Upper lobe of left lung (tissue), 6 donors: ENCODE results near the gene PDE1C. TPM values are rescaled to one million over a fixed set of nuclear protein-coding genes. Genes with fewer than 3 reads are reported as not detected.

ENCODE experiments used
- ATAC-seq, 2 donors: fragments of 200-7000 bp; cut with Tn5 transposase; one replicate each; pipeline ENCODE4 v1.9.1; 2022; ENCODE audit warnings: mild to moderate bottlenecking in 2 of 2, moderate library complexity in 2 of 2; ENCODE audit not compliant: low FRiP score in 2 of 2
- DNase-seq, 2 donors: peaks; one replicate each; pipeline ENCODE4 v3.0.0-alpha.2; 2019 to 2020
- H3K27ac ChIP-seq, 4 donors: fragments of 200-600 bp; sonication (generic); one replicate each; pipeline ENCODE4 v1.5.1; 2016 to 2019
- H3K27me3 ChIP-seq, 4 donors: fragments of 200-600 bp; sonication (generic); one replicate each; pipeline ENCODE4 v1.5.1; 2017 to 2019
- H3K36me3 ChIP-seq, 4 donors: fragments of 200-600 bp; sonication (generic); one replicate each; pipeline ENCODE4 v1.5.1; 2016 to 2019
- H3K4me1 ChIP-seq, 4 donors: fragments of 200-600 bp; sonication (generic); one replicate each; pipeline ENCODE4 v1.5.1; 2018 to 2019
- H3K4me3 ChIP-seq, 4 donors: fragments of 200-600 bp; sonication (generic); one replicate each; pipeline ENCODE4 v1.5.1; 2017 to 2019; ENCODE audit warnings: mild to moderate bottlenecking in 2 of 4, moderate library complexity in 1 of 4
- H3K9me3 ChIP-seq, 4 donors: fragments of 200-600 bp; sonication (generic); one replicate each; pipeline ENCODE4 v1.5.1; 2018 to 2019
- CTCF ChIP-seq, 6 experiments: fragments of 450-650 bp in 4 of 6; fragments of 200-600 bp in 2 of 6; sonication (generic) in 2 of 6; IDR thresholded peaks; one replicate each; pipeline ENCODE4 v1.5.1; 2016 to 2019; ENCODE audit warnings: antibody characterized with exemption in 6 of 6
- EP300 ChIP-seq, 4 donors: sonication (generic); formaldehyde crosslinking; IDR thresholded peaks; one replicate each; pipeline ENCODE4 v1.5.1; 2017; ENCODE audit warnings: antibody characterized with exemption in 4 of 4, control low read depth in 2 of 4
- POLR2A ChIP-seq, 4 donors: fragments of 450-650 bp; IDR thresholded peaks; one replicate each; pipeline ENCODE4 v1.5.1; 2016 to 2017; ENCODE audit warnings: antibody characterized with exemption in 4 of 4, mild to moderate bottlenecking in 2 of 4
- POLR2AphosphoS5 ChIP-seq, 2 donors: sonication (generic); formaldehyde crosslinking; IDR thresholded peaks; one replicate each; pipeline ENCODE4 v1.5.1; 2017; ENCODE audit warnings: antibody characterized with exemption in 2 of 2
- WGBS, 2 donors: methylation state at CpG; one replicate each; pipeline ENCODE4 v1.1.5; 2017 to 2018; 5-methylcytosine and 5-hydroxymethylcytosine counted together
- total RNA-seq, 6 donors: library from RNA; depleted of rRNA in 4 of 6; stranded (reverse); fragments of >200 nt in 4 of 6; gene quantifications; one replicate each; pipeline versions ENCODE4 v1.1.0 to v1.2.1, GENCODE V29; 2016 to 2021
- donor health status: DM: no; HTN: no; CAD: no; lungs with moderate emphysema.
- donor health status: DM: no; HTN: yes; CAD: no; lungs with severe emphysema.

Gene PDE1C
- total RNA-seq, 6 donors from 2014 or later = 5.6 to 38.8 (median 11.3) TPM

GRCh38 chr7:32034052-32034451 lies 36.2 kb downstream of the PDE1C start:
- WGBS, 2 donors = 79 to 81% methylated on average over 2 of the region's 2 CpGs
- H3K27ac ChIP-seq = no peak overlapping the region
- no peak overlapping the region for H3K4me3 ChIP-seq
- H3K9me3 ChIP-seq = no peaks in the 10 kb centered on the region
- ATAC-seq (no peak), DNase-seq (no peak)
- H3K27me3 ChIP-seq = no peaks in the 10 kb centered on the region
- H3K36me3 ChIP-seq = no peaks in the 10 kb centered on the region
- no peaks in the 10 kb centered on the region for H3K4me1 ChIP-seq
- TF ChIP-seq EP300 (IDR thresholded peaks at IDR 0.05) = no peak
- TF ChIP-seq CTCF (IDR thresholded peaks at IDR 0.05) = no peak
- no peak for TF ChIP-seq POLR2AphosphoS5 (IDR thresholded peaks at IDR 0.05)
- TF ChIP-seq POLR2A (IDR thresholded peaks at IDR 0.05) = no peak

- TF ChIP-seq EP300 (IDR thresholded peaks at IDR 0.05) (no peak), CTCF (IDR thresholded peaks at IDR 0.05) (no peak), POLR2AphosphoS5 (IDR thresholded peaks at IDR 0.05) (no peak), POLR2A (IDR thresholded peaks at IDR 0.05) (no peak)
- WGBS, 2 donors = 94 to 96% methylated on average over 3 of the region's 3 CpGs
- ATAC-seq = no peak
Measured at GRCh38 chr7:32033006-32033405, 37.2 kb downstream of the PDE1C start.

GRCh38 chr7:32032211-32032610 lies 38.0 kb downstream of the PDE1C start:
- no peaks in the 10 kb centered on the region for H3K27me3 ChIP-seq
- ATAC-seq = no peak
- TF ChIP-seq CTCF (IDR thresholded peaks at IDR 0.05) (no peak), POLR2A (IDR thresholded peaks at IDR 0.05) (no peak), EP300 (IDR thresholded peaks at IDR 0.05) (no peak), POLR2AphosphoS5 (IDR thresholded peaks at IDR 0.05) (no peak)
- 83 to 95% methylated on average over 4 of the region's 4 CpGs for WGBS, 2 donors
- H3K4me1 ChIP-seq = no peaks in the 10 kb centered on the region
- no peaks in the 10 kb centered on the region for H3K36me3 ChIP-seq
- H3K9me3 ChIP-seq = no peaks in the 10 kb centered on the region
- no peak overlapping the region for H3K27ac ChIP-seq
- no peak overlapping the region for H3K4me3 ChIP-seq
- DNase-seq = no peak

More at GRCh38 chr7:32033006-32033405, 37.2 kb downstream of the PDE1C start:
- Histone ChIP-seq H3K36me3 (no peaks in the 10 kb centered on the region), H3K4me3 (no peak overlapping the region), H3K9me3 (no peaks in the 10 kb centered on the region), H3K27ac (no peak overlapping the region), H3K4me1 (no peaks in the 10 kb centered on the region), H3K27me3 (no peaks in the 10 kb centered on the region)
- no peak for DNase-seq

- no peak for TF ChIP-seq POLR2AphosphoS5 (IDR thresholded peaks at IDR 0.05)
- no peak for TF ChIP-seq CTCF (IDR thresholded peaks at IDR 0.05)
- no peak for TF ChIP-seq POLR2A (IDR thresholded peaks at IDR 0.05)
- TF ChIP-seq EP300 (IDR thresholded peaks at IDR 0.05) = no peak
Measured at GRCh38 chr7:32030904-32031692, 39.1 kb downstream of the PDE1C start.

GRCh38 chr7:32026083-32026425 lies 44.2 kb downstream of the PDE1C start:
- DNase-seq (no peak), ATAC-seq (no peak)
- no peak for TF ChIP-seq EP300 (IDR thresholded peaks at IDR 0.05)
- no peak for TF ChIP-seq CTCF (IDR thresholded peaks at IDR 0.05)
- Histone ChIP-seq H3K36me3 (no peaks in the 10 kb centered on the region), H3K9me3 (no peaks in the 10 kb centered on the region), H3K4me3 (no peak overlapping the region), H3K27ac (no peak overlapping the region), H3K4me1 (no peaks in the 10 kb centered on the region), H3K27me3 (no peaks in the 10 kb centered on the region)
- WGBS, 2 donors = 95 to 96% methylated on average over 5 of the region's 5 CpGs

More at GRCh38 chr7:32030904-32031692, 39.1 kb downstream of the PDE1C start:
- no peaks in the 10 kb centered on the region for H3K9me3 ChIP-seq
- no peak overlapping the region for H3K27ac ChIP-seq
- no peak for DNase-seq
- ATAC-seq = no peak
- H3K4me1 ChIP-seq = no peaks in the 10 kb centered on the region
- no peaks in the 10 kb centered on the region for H3K27me3 ChIP-seq
- no peaks in the 10 kb centered on the region for H3K36me3 ChIP-seq
- H3K4me3 ChIP-seq = no peak overlapping the region
- 55 to 71% methylated on average over 3 of the region's 3 CpGs for WGBS, 2 donors
